Neuronal stem cell (in vitro differentiated cells): ENCODE data around the gene ZNF3.

ENCODE experiments used
- DNase-seq: peaks from one replicate; pipeline ENCODE4 v3.0.0-alpha.2; 2013; ENCODE audit warnings: low spot score
- H2AFZ ChIP-seq: one replicate; pipeline ENCODE4 v1.6.1; 2013; ENCODE audit warnings: mild to moderate bottlenecking, low read length, inconsistent platforms
- H2AK5ac ChIP-seq: 2 replicates; pipeline ENCODE4 v1.6.1; 2013; ENCODE audit warnings: low read depth, mild to moderate bottlenecking, inconsistent platforms, low read length, moderate library complexity, mixed read lengths
- H2BK120ac ChIP-seq: 2 replicates; pipeline ENCODE4 v1.6.1; 2013; ENCODE audit warnings: low read depth, mild to moderate bottlenecking, inconsistent platforms, low read length, moderate library complexity, mixed read lengths
- H2BK12ac ChIP-seq: one replicate; pipeline ENCODE4 v1.6.1; 2013; ENCODE audit warnings: low read length, inconsistent platforms
- H2BK15ac ChIP-seq: 2 replicates; pipeline ENCODE4 v1.6.1; 2013; ENCODE audit warnings: mild to moderate bottlenecking, low read length, inconsistent platforms, mixed read lengths
- H2BK5ac ChIP-seq: one replicate; pipeline ENCODE4 v1.6.1; 2013; ENCODE audit warnings: inconsistent platforms, mild to moderate bottlenecking, low read length, moderate library complexity
- H3K14ac ChIP-seq: one replicate; pipeline ENCODE4 v1.6.1; 2013; ENCODE audit warnings: low read length, inconsistent platforms
- H3K18ac ChIP-seq: 2 replicates; pipeline ENCODE4 v1.6.1; 2013; ENCODE audit warnings: low read length, inconsistent platforms
- H3K23ac ChIP-seq: 2 replicates; pipeline ENCODE4 v1.6.1; 2013; ENCODE audit warnings: low read depth, mild to moderate bottlenecking, mixed read lengths, low read length, inconsistent platforms; ENCODE audit not compliant: poor library complexity
- H3K27ac ChIP-seq: replicated peaks from 3 replicates; pipeline ENCODE4 v1.5.1; 2013; ENCODE audit warnings: low read length, inconsistent platforms
- H3K27me3 ChIP-seq, 3 experiments: 2 replicates each; pipeline ENCODE4 v1.6.1; 2013; ENCODE audit warnings: low read length in 3 of 3, mild to moderate bottlenecking in 2 of 3, inconsistent platforms in 1 of 3, low read depth in 1 of 3, mixed read lengths in 1 of 3, moderate library complexity in 1 of 3; ENCODE audit not compliant: control insufficient read depth in 3 of 3, insufficient read depth in 3 of 3
- H3K36me3 ChIP-seq, 2 donors: replicated peaks in 1 of 2; 2 replicates each; pipeline ENCODE4 v1.6.1; 2013; ENCODE audit warnings: low read length in 2 of 2; ENCODE audit not compliant: control insufficient read depth in 2 of 2, insufficient read depth in 2 of 2
- H3K4ac ChIP-seq: 2 replicates; pipeline ENCODE4 v1.6.1; 2013; ENCODE audit warnings: inconsistent platforms, mild to moderate bottlenecking, low read length, moderate library complexity
- H3K4me1 ChIP-seq, 2 donors: 1 replicate in 1 of 2; 2 replicates in 1 of 2; pipeline ENCODE4 v1.6.1; 2013; ENCODE audit warnings: low read length in 2 of 2, low read depth in 1 of 2; ENCODE audit not compliant: control insufficient read depth in 2 of 2, insufficient read depth in 1 of 2
- H3K4me2 ChIP-seq: one replicate; pipeline ENCODE4 v1.6.1; 2013; ENCODE audit warnings: mild to moderate bottlenecking, low read length, inconsistent platforms; ENCODE audit not compliant: insufficient read depth, poor library complexity, severe bottlenecking
- H3K4me3 ChIP-seq, 2 donors: 2 replicates each; pipeline ENCODE4 v1.5.1; 2013; ENCODE audit warnings: low read length in 2 of 2, mild to moderate bottlenecking in 2 of 2, inconsistent platforms in 1 of 2, moderate library complexity in 1 of 2
- H3K79me1 ChIP-seq: one replicate; pipeline ENCODE4 v1.6.1; 2013; ENCODE audit warnings: low read depth, mild to moderate bottlenecking, inconsistent platforms, low read length, moderate library complexity
- H3K9ac ChIP-seq: one replicate; pipeline ENCODE4 v1.6.1; 2013; ENCODE audit warnings: mild to moderate bottlenecking, low read depth, low read length, inconsistent platforms; ENCODE audit not compliant: poor library complexity
- H3K9me3 ChIP-seq, 2 donors: replicated peaks in 1 of 2; 2 replicates each; pipeline versions ENCODE3 to v1.6.1; 2013; ENCODE audit warnings: low read length in 2 of 2, mild to moderate bottlenecking in 2 of 2, inconsistent platforms in 1 of 2, low read depth in 1 of 2, mixed read lengths in 1 of 2, moderate library complexity in 1 of 2; ENCODE audit not compliant: control insufficient read depth in 2 of 2, insufficient read depth in 1 of 2
- H4K8ac ChIP-seq: one replicate; pipeline ENCODE4 v1.6.1; 2013; ENCODE audit warnings: low read depth, mild to moderate bottlenecking, inconsistent platforms, low read length, moderate library complexity
- H4K91ac ChIP-seq: one replicate; pipeline ENCODE4 v1.6.1; 2013; ENCODE audit warnings: low read length, low read depth, mild to moderate bottlenecking, inconsistent platforms; ENCODE audit not compliant: poor library complexity
- WGBS, 2 donors: extraction: QIAGEN DNeasy Blood & Tissue Kit; methylation state at CpG; one replicate each; pipeline ENCODE4 v1.1.7; 2013; ENCODE audit warnings: missing lambda C conversion rate in 2 of 2, mixed read lengths in 1 of 2; ENCODE audit not compliant: insufficient read length in 2 of 2, insufficient replicate concordance in 1 of 2; ENCODE audit errors: extremely low coverage in 2 of 2; 5-methylcytosine and 5-hydroxymethylcytosine counted together

ZNF3 gene

DNA sequence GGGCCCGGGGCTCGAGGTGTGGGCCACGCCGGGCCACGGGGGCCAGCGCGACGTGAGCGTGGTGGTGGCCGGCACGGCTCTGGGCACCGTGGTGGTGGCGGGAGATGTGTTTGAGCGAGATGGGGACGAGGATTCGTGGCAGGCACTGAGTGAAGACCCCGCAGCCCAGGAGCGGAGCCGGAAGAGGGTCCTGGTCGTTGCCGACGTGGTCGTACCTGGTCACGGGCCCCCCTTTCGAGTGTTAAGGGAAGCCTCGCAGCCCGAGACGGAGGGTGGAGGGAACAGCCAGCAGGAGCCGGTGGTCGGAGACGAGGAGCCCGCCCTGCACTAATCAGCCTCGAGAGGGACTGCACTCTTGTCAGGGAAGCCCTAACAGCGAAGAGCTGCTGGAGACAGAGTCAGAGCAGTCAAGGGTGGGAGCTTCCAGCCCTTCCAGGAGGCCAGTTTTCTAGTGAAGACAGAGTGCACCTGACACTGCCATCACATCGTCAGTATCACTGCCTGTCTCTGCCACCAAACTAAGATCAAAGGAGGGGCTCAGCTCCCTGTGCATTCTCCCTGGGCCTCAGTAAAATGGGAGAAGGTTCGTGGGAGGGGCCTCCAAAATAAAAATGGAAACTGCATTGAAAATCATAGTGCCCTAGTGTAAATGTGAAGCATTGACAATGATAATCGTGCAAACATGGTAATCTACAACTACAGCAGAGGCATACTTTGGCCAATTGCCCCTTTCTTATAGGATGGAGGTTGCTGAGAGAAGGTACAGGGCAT lies 46.5 kb upstream of the ZNF3 start:
- Histone ChIP-seq H3K23ac (peak overlapping the region; percentile 39), H3K27ac (no peak overlapping the region), H2AK5ac (peak overlapping the region; percentile 50), H3K18ac (peak overlapping the region; percentile 98), H4K8ac (peak overlapping the region; percentile 72), H2BK15ac (peak overlapping the region; percentile 96), H3K79me1 (peaks cover 2% of the 10 kb centered on the region), H2BK5ac (peak overlapping the region; percentile 63), H2AFZ (peak overlapping the region; percentile 99), H3K9ac (peak overlapping the region; percentile 96), H3K27me3 (peaks cover 0 to 15% (median 0%) of the 10 kb centered on the region in 3 experiments), H3K4me3 (peak overlapping the region; percentile 74 to 94), H2BK120ac (no peak overlapping the region), H3K4me1 (peaks cover 3 to 6% of the 10 kb centered on the region in 2 donors), H2BK12ac (peak overlapping the region; percentile 96), H3K14ac (peak overlapping the region; percentile 95), H3K4ac (no peak overlapping the region), H4K91ac (no peak overlapping the region), H3K4me2 (peak overlapping the region; percentile 92), H3K9me3 (no peaks in the 10 kb centered on the region), H3K36me3 (peaks cover 4 to 17% of the 10 kb centered on the region in 2 donors)
- DNase-seq, result no peak
- no CpG with 5 or more reads among the region's 37 CpGs for WGBS, 2 donors

DNA sequence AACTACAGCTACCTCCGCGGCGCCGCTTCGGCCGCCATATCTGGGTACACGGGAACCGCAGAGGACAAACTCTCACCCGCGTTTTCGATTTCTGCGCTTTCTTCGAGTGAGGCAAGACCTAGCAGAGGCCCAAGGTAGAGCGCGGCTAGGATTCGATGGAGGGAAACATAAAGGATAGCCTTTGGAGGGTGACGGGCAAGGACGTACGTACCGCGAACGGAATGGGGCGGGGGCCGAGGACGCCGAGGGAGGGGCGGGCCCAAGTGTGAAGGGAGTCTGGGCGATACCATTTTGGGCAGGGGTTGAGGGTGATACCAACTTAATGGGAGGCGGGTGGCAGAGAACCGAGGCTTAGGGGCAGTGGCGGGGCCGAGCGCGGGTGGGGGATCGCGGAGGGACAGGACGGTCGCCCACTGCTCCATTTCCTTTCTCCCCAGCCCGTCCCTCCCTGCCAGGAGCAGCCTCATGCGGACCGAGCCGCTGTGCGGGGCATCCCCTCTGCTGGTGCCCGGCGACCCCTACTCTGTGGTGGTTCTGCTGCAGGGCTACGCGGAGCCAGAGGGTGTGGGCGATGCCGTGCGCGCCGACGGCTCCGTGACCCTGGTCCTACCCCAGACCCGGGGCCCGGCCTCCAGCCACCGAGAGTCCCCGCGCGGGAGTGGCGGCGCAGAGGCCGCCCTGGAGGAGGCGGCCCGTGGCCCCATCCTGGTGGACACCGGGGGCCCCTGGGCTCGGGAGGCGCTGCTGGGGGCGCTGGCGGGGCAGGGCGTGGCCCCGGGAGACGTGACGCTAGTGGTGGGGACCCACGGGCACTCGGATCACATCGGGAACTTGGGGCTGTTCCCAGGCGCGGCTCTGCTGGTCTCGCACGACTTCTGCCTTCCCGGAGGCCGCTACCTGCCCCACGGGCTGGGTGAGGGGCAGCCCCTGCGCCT lies 45.7 kb upstream of the ZNF3 start, which contains the start of gene MBLAC1:
Gene MBLAC1 (plus strand): TSS at position 37 of the 935 bp plus-strand sequence. CDS start 429 bp downstream, at position 466.
- peak within 1 kb of the TSS; percentile 96 for H3K9ac ChIP-seq
- H3K27me3 ChIP-seq, result peaks cover 0 to 15% (median 0%) of the 10 kb centered on the region in 3 experiments
- H4K91ac ChIP-seq, result peak within 1 kb of the TSS; percentile 89
- peak within 1 kb of the TSS; percentile 97 for H4K8ac ChIP-seq
- H3K36me3 ChIP-seq, result peaks cover 4 to 21% of the 10 kb centered on the region in 2 donors
- peak within 1 kb of the TSS; percentile 96 for H2BK12ac ChIP-seq
- H3K18ac ChIP-seq, result peak within 1 kb of the TSS; percentile 99
- peaks cover 2% of the 10 kb centered on the region for H3K79me1 ChIP-seq
- no peaks in the 10 kb centered on the region for H3K9me3 ChIP-seq
- DNase-seq, result peak; percentile 95
- peak within 1 kb of the TSS; percentile 96 for H2BK15ac ChIP-seq
- peak within 1 kb of the TSS; percentile 99 for H3K27ac ChIP-seq
- no CpG with 5 or more reads among the region's 85 CpGs for WGBS, 2 donors
- H3K4me3 ChIP-seq, result peak within 1 kb of the TSS; percentile 74 to 94
- H2AK5ac ChIP-seq, result peak within 1 kb of the TSS; percentile 50
- peak within 1 kb of the TSS; percentile 99 for H2AFZ ChIP-seq
- peak within 1 kb of the TSS; percentile 95 for H3K14ac ChIP-seq
- H3K4ac ChIP-seq, result peak within 1 kb of the TSS; percentile 86
- peaks cover 3 to 6% of the 10 kb centered on the region in 2 donors for H3K4me1 ChIP-seq
- H2BK120ac ChIP-seq, result no peak within 1 kb of the TSS
- H3K4me2 ChIP-seq, result peak within 1 kb of the TSS; percentile 92
- peak within 1 kb of the TSS; percentile 76 for H3K23ac ChIP-seq
- peak within 1 kb of the TSS; percentile 85 for H2BK5ac ChIP-seq

DNA sequence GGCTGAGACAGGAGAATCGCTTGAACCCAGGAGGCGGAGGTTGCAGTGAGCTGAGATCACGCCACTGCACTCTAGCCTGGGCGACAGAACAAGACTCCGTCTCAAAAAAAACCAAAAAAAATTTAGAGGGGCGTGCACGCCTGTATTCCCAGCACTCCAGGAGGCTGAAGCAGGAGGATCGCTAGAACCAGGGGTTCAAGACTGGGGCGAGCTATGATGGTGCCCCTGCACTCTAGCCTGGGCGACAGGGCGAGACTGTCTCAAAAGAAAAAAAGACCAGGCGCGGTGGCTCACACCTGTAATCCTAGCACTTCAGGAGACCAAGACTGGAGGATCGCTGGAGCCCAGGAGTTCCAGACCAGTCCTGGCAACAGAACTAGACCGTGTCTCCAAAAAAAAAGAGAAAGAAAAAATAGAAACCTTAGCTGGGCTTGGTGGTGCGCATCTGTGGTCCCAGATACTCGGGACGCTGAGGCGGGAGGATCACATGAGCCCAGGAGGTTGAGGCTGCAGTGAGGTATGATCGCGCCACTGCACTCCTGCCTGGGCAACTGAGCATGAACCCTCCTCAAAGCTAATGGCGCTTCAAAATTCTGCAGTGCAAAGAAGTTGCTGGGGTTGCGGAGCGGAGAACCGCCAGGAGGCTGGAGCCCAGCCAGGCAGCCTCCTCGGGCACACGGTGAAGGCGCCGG lies 44.9 kb upstream of the ZNF3 start:
- H3K79me1 ChIP-seq, result peaks cover 2% of the 10 kb centered on the region
- peak overlapping the region; percentile 76 for H3K23ac ChIP-seq
- no peak overlapping the region for H2BK12ac ChIP-seq
- peak overlapping the region; percentile 10 for H2AK5ac ChIP-seq
- WGBS, 2 donors, result no CpG with 5 or more reads among the region's 29 CpGs
- peak overlapping the region; percentile 97 for H4K8ac ChIP-seq
- peak overlapping the region; percentile 74 to 94 for H3K4me3 ChIP-seq
- peak overlapping the region; percentile 55 for H2BK15ac ChIP-seq
- peak overlapping the region; percentile 96 for H3K9ac ChIP-seq
- peaks cover 0 to 15% (median 0%) of the 10 kb centered on the region in 3 experiments for H3K27me3 ChIP-seq
- H3K9me3 ChIP-seq, result no peaks in the 10 kb centered on the region
- H4K91ac ChIP-seq, result no peak overlapping the region
- no peak overlapping the region for H3K14ac ChIP-seq
- H3K27ac ChIP-seq, result peak overlapping the region; percentile 99
- no peak overlapping the region for H3K4ac ChIP-seq
- H2AFZ ChIP-seq, result peak overlapping the region; percentile 99
- peak overlapping the region; percentile 85 for H2BK5ac ChIP-seq
- peak overlapping the region; percentile 99 for H3K18ac ChIP-seq
- peak overlapping the region; percentile 92 for H3K4me2 ChIP-seq
- H3K4me1 ChIP-seq, result peaks cover 3 to 6% of the 10 kb centered on the region in 2 donors
- no peak for DNase-seq
- peaks cover 4 to 22% of the 10 kb centered on the region in 2 donors for H3K36me3 ChIP-seq
- no peak overlapping the region for H2BK120ac ChIP-seq
